SK-N-MC (cell line): Measurements from ENCODE around the gene CES4A.
A peak's percentile ranks its signal among the peaks of the same experiment; 100 is the strongest.

Experiments used
- DNase-seq: peaks from one replicate; pipeline ENCODE4 v3.0.0-alpha.2; 2011; ENCODE audit warnings: low read depth, low spot score
- H3K27ac ChIP-seq: fragments of 200-600 bp; sonication (generic); 2 replicates; pipeline ENCODE4 v1.5.1; 2016; ENCODE audit warnings: mixed run types
- H3K36me3 ChIP-seq: fragments of 200-600 bp; sonication (generic); 2 replicates; pipeline ENCODE4 v1.6.1; 2017; ENCODE audit warnings: antibody characterized with exemption, low read length, mixed read lengths; ENCODE audit not compliant: insufficient read depth
- H3K4me3 ChIP-seq: fragments of 200-600 bp; sonication (generic); 2 replicates; pipeline ENCODE4 v1.5.1; 2016
- H3K9ac ChIP-seq: fragments of 200-600 bp; sonication (generic); 2 replicates; pipeline ENCODE4 v1.8.0; 2017; ENCODE audit warnings: mixed run types, mixed read lengths; ENCODE audit not compliant: insufficient read length
- H3K9me3 ChIP-seq: fragments of 200-600 bp; sonication (generic); 2 replicates; pipeline ENCODE4 v1.6.1; 2017; ENCODE audit warnings: low read depth, mild to moderate bottlenecking, antibody characterized with exemption, low read length, moderate library complexity, mixed read lengths
- EZH2 ChIP-seq: fragments of 200-600 bp; sonication (generic); IDR thresholded peaks from one replicate; pipeline ENCODE4 v1.6.1; 2017; ENCODE audit warnings: antibody characterized with exemption
- FOXP2 ChIP-seq: optimal IDR thresholded peaks from 2 replicates; pipeline ENCODE3; 2011; ENCODE audit warnings: mild to moderate bottlenecking, moderate library complexity; ENCODE audit not compliant: insufficient read depth; ENCODE audit errors: extremely low read length, control extremely low read depth
- POLR2AphosphoS5 ChIP-seq: IDR thresholded peaks from 2 replicates; pipeline ENCODE4 v1.6.1; 2012; ENCODE audit warnings: mild to moderate bottlenecking, low read depth, low read length, borderline replicate concordance

Gene CES4A

GRCh38 chr16:67013233-67013822 is 24.9 kb downstream of the CES4A start:
- DNase-seq, result no peak
- Histone ChIP-seq H3K4me3 (peak overlapping the region; percentile 66), H3K9ac (no peak overlapping the region), H3K27ac (peak overlapping the region; percentile 42; the same call in 1 of the 2 replicates), H3K9me3 (no peaks in the 10 kb centered on the region), H3K36me3 (no peaks in the 10 kb centered on the region)
- no peak for TF ChIP-seq FOXP2
- no peak for TF ChIP-seq POLR2AphosphoS5
- no peak for TF ChIP-seq EZH2

- TF ChIP-seq EZH2 (no peak), FOXP2 (peak; percentile 18)
- H3K9me3 ChIP-seq, result no peaks in the 10 kb centered on the region
- no peak for DNase-seq
- H3K9ac ChIP-seq, result no peak overlapping the region
- no peaks in the 10 kb centered on the region for H3K36me3 ChIP-seq
- peak overlapping the region; percentile 66 for H3K4me3 ChIP-seq
- H3K27ac ChIP-seq, result peak overlapping the region; percentile 67
These were observed 25.6 kb downstream of the CES4A start for GRCh38 chr16:67013823-67014633.

GRCh38 chr16:67014634-67015312 is 26.4 kb downstream of the CES4A start:
- TF ChIP-seq POLR2AphosphoS5 (no peak), EZH2 (no peak), FOXP2 (no peak)
- peak overlapping the region; percentile 67; the same call in 1 of the 2 replicates for H3K27ac ChIP-seq
- H3K36me3 ChIP-seq, result no peaks in the 10 kb centered on the region
- DNase-seq, result no peak
- H3K9me3 ChIP-seq, result no peaks in the 10 kb centered on the region
- no peak overlapping the region; the same call in 1 of the 2 replicates for H3K4me3 ChIP-seq
- no peak overlapping the region for H3K9ac ChIP-seq

- DNase-seq, result no peak
- TF ChIP-seq EZH2 (no peak), FOXP2 (no peak)
- no peak overlapping the region for H3K9ac ChIP-seq
These were observed 26.9 kb downstream of the CES4A start for GRCh38 chr16:67015313-67015731.

GRCh38 chr16:67016143-67016542 is 27.8 kb downstream of the CES4A start:
- H3K9me3 ChIP-seq, result no peaks in the 10 kb centered on the region
- H3K27ac ChIP-seq, result no peak overlapping the region
- no peak for DNase-seq
- TF ChIP-seq POLR2AphosphoS5 (no peak), FOXP2 (no peak), EZH2 (no peak)
- no peak overlapping the region for H3K9ac ChIP-seq
- H3K4me3 ChIP-seq, result no peak overlapping the region
- no peaks in the 10 kb centered on the region for H3K36me3 ChIP-seq

More at GRCh38 chr16:67015313-67015731, 26.9 kb downstream of the CES4A start:
- Histone ChIP-seq H3K9me3 (no peaks in the 10 kb centered on the region), H3K4me3 (no peak overlapping the region), H3K27ac (no peak overlapping the region), H3K36me3 (no peaks in the 10 kb centered on the region)

GRCh38 chr16:67016681-67017420 is 28.5 kb downstream of the CES4A start:
- Histone ChIP-seq H3K4me3 (no peak overlapping the region), H3K27ac (no peak overlapping the region), H3K9ac (no peak overlapping the region), H3K9me3 (no peaks in the 10 kb centered on the region), H3K36me3 (no peaks in the 10 kb centered on the region)
- TF ChIP-seq EZH2 (no peak), POLR2AphosphoS5 (no peak), FOXP2 (no peak)
- no peak for DNase-seq

GRCh38 chr16:67017421-67017750 is 29.0 kb downstream of the CES4A start:
- TF ChIP-seq POLR2AphosphoS5 (no peak), EZH2 (no peak), FOXP2 (no peak)
- H3K9me3 ChIP-seq, result no peaks in the 10 kb centered on the region
- H3K9ac ChIP-seq, result no peak overlapping the region
- no peaks in the 10 kb centered on the region for H3K36me3 ChIP-seq
- H3K4me3 ChIP-seq, result no peak overlapping the region
- H3K27ac ChIP-seq, result no peak overlapping the region
- no peak for DNase-seq
